ENCODE results near the gene SLC25A12.
"Not testable (repeated sequence)": the region's sequence is repeated elsewhere in the genome, so short reads cannot be mapped to it uniquely, and the experiment has no call there.

SLC25A12 gene

GRCh38 chr2:171908235-171908634 lies 14.2 kb upstream of the SLC25A12 start:
- Histone ChIP-seq H3K4me3 (ENCODE audit: low read length) (no peak overlapping the region), H3K79me2 (ENCODE audit: low read length) (no peaks in the 10 kb centered on the region), H2AFZ (ENCODE audit: low read length) (no peak overlapping the region), H3K27ac (ENCODE audit: low read length) (no peak overlapping the region), H3K4me1 (ENCODE audit: low read length) (peaks cover 1% of the 10 kb centered on the region), H4K20me1 (ENCODE audit: insufficient read depth, low read length) (no peaks in the 10 kb centered on the region), H3K9me3 (replicated peaks; ENCODE audit: insufficient read depth, low read length) (no peaks in the 10 kb centered on the region), H3K27me3 (replicated peaks; ENCODE audit: insufficient read depth, low read length) (no peaks in the 10 kb centered on the region), H3K9ac (ENCODE audit: low read length) (no peak overlapping the region), H3K4me2 (ENCODE audit: low read depth, low read length) (no peak overlapping the region), H3K36me3 (replicated peaks; ENCODE audit: insufficient read depth, low read length) (no peaks in the 10 kb centered on the region), H3K9me2 (replicated peaks; ENCODE audit: insufficient read depth, low read length) (no peaks in the 10 kb centered on the region), H3F3A (ENCODE audit: insufficient read depth, low read length) (no peaks in the 10 kb centered on the region)
- no peak for DNase-seq
- TF ChIP-seq EZH2phosphoT487 (IDR thresholded peaks at IDR 0.05; ENCODE audit: low read length) (no peak), EZH2 (optimal IDR thresholded peaks at IDR 0.05; ENCODE audit: low read depth, low read length) (no peak), CTCF (IDR thresholded peaks at IDR 0.05; ENCODE audit: low read length) (no peak)

GRCh38 chr2:171902840-171903420 lies 8.9 kb upstream of the SLC25A12 start:
- H3K27ac ChIP-seq (ENCODE audit: low read length): no peak overlapping the region
- H3K9me2 ChIP-seq (replicated peaks; ENCODE audit: insufficient read depth, low read length): no peaks in the 10 kb centered on the region
- no peaks in the 10 kb centered on the region for H3K27me3 ChIP-seq (replicated peaks; ENCODE audit: insufficient read depth, low read length)
- H3F3A ChIP-seq (ENCODE audit: insufficient read depth, low read length): no peaks in the 10 kb centered on the region
- H4K20me1 ChIP-seq (ENCODE audit: insufficient read depth, low read length): no peaks in the 10 kb centered on the region
- H3K9ac ChIP-seq (ENCODE audit: low read length): no peak overlapping the region
- peaks cover 5% of the 10 kb centered on the region for H3K4me1 ChIP-seq (ENCODE audit: low read length)
- TF ChIP-seq EZH2 (optimal IDR thresholded peaks at IDR 0.05; ENCODE audit: low read depth, low read length) (no peak), EZH2phosphoT487 (IDR thresholded peaks at IDR 0.05; ENCODE audit: low read length) (no peak), CTCF (IDR thresholded peaks at IDR 0.05; ENCODE audit: low read length) (no peak)
- H2AFZ ChIP-seq (ENCODE audit: low read length): no peak overlapping the region
- peak overlapping the region; percentile 67 for H3K4me2 ChIP-seq (ENCODE audit: low read depth, low read length)
- no peak for DNase-seq
- H3K9me3 ChIP-seq (replicated peaks; ENCODE audit: insufficient read depth, low read length): no peaks in the 10 kb centered on the region
- no peaks in the 10 kb centered on the region for H3K36me3 ChIP-seq (replicated peaks; ENCODE audit: insufficient read depth, low read length)
- H3K79me2 ChIP-seq (ENCODE audit: low read length): no peaks in the 10 kb centered on the region
- H3K4me3 ChIP-seq (ENCODE audit: low read length): no peak overlapping the region

GRCh38 chr2:171899623-171900282 lies 5.7 kb upstream of the SLC25A12 start:
- not testable (repeated sequence) for H3K27ac ChIP-seq (ENCODE audit: low read length); DNase-seq; H3K4me2 ChIP-seq (ENCODE audit: low read depth, low read length); H3K4me1 ChIP-seq (ENCODE audit: low read length); H3K9me3 ChIP-seq (replicated peaks; ENCODE audit: insufficient read depth, low read length); H2AFZ ChIP-seq (ENCODE audit: low read length); H3K9ac ChIP-seq (ENCODE audit: low read length); H3K27me3 ChIP-seq (replicated peaks; ENCODE audit: insufficient read depth, low read length); H3K9me2 ChIP-seq (replicated peaks; ENCODE audit: insufficient read depth, low read length); H3F3A ChIP-seq (ENCODE audit: insufficient read depth, low read length); H3K36me3 ChIP-seq (replicated peaks; ENCODE audit: insufficient read depth, low read length); H3K4me3 ChIP-seq (ENCODE audit: low read length); H3K79me2 ChIP-seq (ENCODE audit: low read length); H4K20me1 ChIP-seq (ENCODE audit: insufficient read depth, low read length)

GRCh38 chr2:171895786-171896185 lies 1.7 kb upstream of the SLC25A12 start:
- TF ChIP-seq EZH2 (optimal IDR thresholded peaks at IDR 0.05; ENCODE audit: low read depth, low read length) (no peak), EZH2phosphoT487 (IDR thresholded peaks at IDR 0.05; ENCODE audit: low read length) (no peak), CTCF (IDR thresholded peaks at IDR 0.05; ENCODE audit: low read length) (no peak)
- Histone ChIP-seq H3K36me3 (replicated peaks; ENCODE audit: insufficient read depth, low read length) (no peaks in the 10 kb centered on the region), H3K79me2 (ENCODE audit: low read length) (peaks cover 18% of the 10 kb centered on the region), H3K4me1 (ENCODE audit: low read length) (peaks cover 3% of the 10 kb centered on the region; the same call in 1 of the 2 replicates), H3K27me3 (replicated peaks; ENCODE audit: insufficient read depth, low read length) (no peaks in the 10 kb centered on the region), H3K4me2 (ENCODE audit: low read depth, low read length) (no peak overlapping the region), H3K27ac (ENCODE audit: low read length) (no peak overlapping the region), H3K9me3 (replicated peaks; ENCODE audit: insufficient read depth, low read length) (no peaks in the 10 kb centered on the region), H3K9me2 (replicated peaks; ENCODE audit: insufficient read depth, low read length) (no peaks in the 10 kb centered on the region), H2AFZ (ENCODE audit: low read length) (no peak overlapping the region), H3K9ac (ENCODE audit: low read length) (no peak overlapping the region), H4K20me1 (ENCODE audit: insufficient read depth, low read length) (no peaks in the 10 kb centered on the region), H3K4me3 (ENCODE audit: low read length) (no peak overlapping the region), H3F3A (ENCODE audit: insufficient read depth, low read length) (no peaks in the 10 kb centered on the region)
- no peak for DNase-seq
